ENCODE data around the gene MGP. TPM values are rescaled to one million over a fixed set of nuclear protein-coding genes. Genes with fewer than 3 reads are reported as not detected.

Gene MGP
- total and polyA plus RNA-seq, 2 of the 13 experiments (the other 11 are each of a cell fraction or from before 2014, with no cell fraction given), result not detected

GRCh38 chr12:14874882-14875281, 10.8 kb downstream of the MGP start:
- H3K27me3 ChIP-seq (ENCODE audit: control insufficient read depth in 1 of 2, insufficient read depth in 2 of 2, low read length in 2 of 2), result no peaks in the 10 kb centered on the region
- no peak overlapping the region for H3K4me2 ChIP-seq (ENCODE audit: low read depth, low read length)
- ChIA-PET CTCF (ENCODE audit: low intra/inter-chr PET ratio, low total read pairs) (no interaction called here), POLR2A (no interaction called here)
- H4K20me1 ChIP-seq (ENCODE audit: insufficient read depth, low read length), result no peaks in the 10 kb centered on the region
- H3K79me2 ChIP-seq (ENCODE audit: insufficient read depth, low read length), result no peaks in the 10 kb centered on the region
- ATAC-seq, result no peak
- no peak for FAIRE-seq
- no peaks in the 10 kb centered on the region for H3K4me1 ChIP-seq (ENCODE audit: insufficient read depth, low read length)
- WGBS (ENCODE audit: low lambda C conversion rate), result 17% methylated on average over 3 of the region's 3 CpGs
- H3K27ac ChIP-seq (ENCODE audit: extremely low read length, insufficient read depth, low read length), result no peak overlapping the region
- intact Hi-C loops (cut with micrococcal nuclease; ENCODE audit: unreplicated experiment), result no loop called here
- H3K9me3 ChIP-seq (ENCODE audit: low read length), result no peaks in the 10 kb centered on the region
- no peak for DNase-seq (ENCODE audit: low spot score)
- TF ChIP-seq ADNP (CRISPR knock-in tag; IDR thresholded peaks at IDR 0.05), result no peak
- TF ChIP-seq CTCF (CRISPR knock-in tag; IDR thresholded peaks at IDR 0.05), result no peak
- in situ Hi-C loops (cut with HindIII; ENCODE audit: extremely low pct_ligation_motif_present, low pct_unique_long_range_greater_than_20kb), result no loop called here
- H2AFZ ChIP-seq (ENCODE audit: low read length), result no peak overlapping the region
- H3K9ac ChIP-seq (ENCODE audit: insufficient read depth, low read depth, low read length), result no peak overlapping the region
- H3K4me3 ChIP-seq (replicated peaks in 1 of 3; ENCODE audit: insufficient read depth in 1 of 3, low read depth in 2 of 3, low read length in 3 of 3), result no peak overlapping the region
- H3K36me3 ChIP-seq (replicated peaks in 1 of 2; ENCODE audit: control insufficient read depth in 1 of 2, insufficient read depth in 2 of 2, low read length in 2 of 2), result no peaks in the 10 kb centered on the region
- BruUV-seq (replicated peaks), result no TSS peak

GRCh38 chr12:14873440-14874185, 12.0 kb downstream of the MGP start:
- Histone ChIP-seq H3K27me3 (ENCODE audit: control insufficient read depth in 1 of 2, insufficient read depth in 2 of 2, low read length in 2 of 2) (no peaks in the 10 kb centered on the region), H3K4me2 (ENCODE audit: low read depth, low read length) (no peak overlapping the region), H3K27ac (ENCODE audit: extremely low read length, insufficient read depth, low read length) (no peak overlapping the region), H3K9me3 (ENCODE audit: low read length) (no peaks in the 10 kb centered on the region), H3K4me3 (replicated peaks in 1 of 3; ENCODE audit: insufficient read depth in 1 of 3, low read depth in 2 of 3, low read length in 3 of 3) (no peak overlapping the region), H4K20me1 (ENCODE audit: insufficient read depth, low read length) (no peaks in the 10 kb centered on the region), H2AFZ (ENCODE audit: low read length) (no peak overlapping the region), H3K36me3 (replicated peaks in 1 of 2; ENCODE audit: control insufficient read depth in 1 of 2, insufficient read depth in 2 of 2, low read length in 2 of 2) (no peaks in the 10 kb centered on the region), H3K79me2 (ENCODE audit: insufficient read depth, low read length) (no peaks in the 10 kb centered on the region), H3K4me1 (ENCODE audit: insufficient read depth, low read length) (no peaks in the 10 kb centered on the region), H3K9ac (ENCODE audit: insufficient read depth, low read depth, low read length) (no peak overlapping the region)
- DNase-seq (ENCODE audit: low spot score), result no peak
- no TSS peak for BruUV-seq (replicated peaks)
- no peak for ATAC-seq
- in situ Hi-C loops (cut with HindIII; ENCODE audit: extremely low pct_ligation_motif_present, low pct_unique_long_range_greater_than_20kb) (no loop called here), intact Hi-C loops (cut with micrococcal nuclease; ENCODE audit: unreplicated experiment) (no loop called here)
- WGBS (ENCODE audit: low lambda C conversion rate), result 0% methylated on average over 1 of the region's 1 CpG
- POLR2A ChIA-PET, result no interaction called here
- CTCF ChIA-PET (ENCODE audit: low intra/inter-chr PET ratio, low total read pairs), result no interaction called here
- FAIRE-seq, result no peak
- TF ChIP-seq ZNF703 (CRISPR knock-in tag; IDR thresholded peaks at IDR 0.05; ENCODE audit: borderline replicate concordance), result no peak
- TF ChIP-seq, protein P1, sequence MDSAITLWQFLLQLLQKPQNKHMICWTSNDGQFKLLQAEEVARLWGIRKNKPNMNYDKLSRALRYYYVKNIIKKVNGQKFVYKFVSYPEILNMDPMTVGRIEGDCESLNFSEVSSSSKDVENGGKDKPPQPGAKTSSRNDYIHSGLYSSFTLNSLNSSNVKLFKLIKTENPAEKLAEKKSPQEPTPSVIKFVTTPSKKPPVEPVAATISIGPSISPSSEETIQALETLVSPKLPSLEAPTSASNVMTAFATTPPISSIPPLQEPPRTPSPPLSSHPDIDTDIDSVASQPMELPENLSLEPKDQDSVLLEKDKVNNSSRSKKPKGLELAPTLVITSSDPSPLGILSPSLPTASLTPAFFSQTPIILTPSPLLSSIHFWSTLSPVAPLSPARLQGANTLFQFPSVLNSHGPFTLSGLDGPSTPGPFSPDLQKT (CRISPR knock-in tag; IDR thresholded peaks at IDR 0.05; ENCODE audit: borderline replicate concordance), result no peak
- TF ChIP-seq, protein P2, sequence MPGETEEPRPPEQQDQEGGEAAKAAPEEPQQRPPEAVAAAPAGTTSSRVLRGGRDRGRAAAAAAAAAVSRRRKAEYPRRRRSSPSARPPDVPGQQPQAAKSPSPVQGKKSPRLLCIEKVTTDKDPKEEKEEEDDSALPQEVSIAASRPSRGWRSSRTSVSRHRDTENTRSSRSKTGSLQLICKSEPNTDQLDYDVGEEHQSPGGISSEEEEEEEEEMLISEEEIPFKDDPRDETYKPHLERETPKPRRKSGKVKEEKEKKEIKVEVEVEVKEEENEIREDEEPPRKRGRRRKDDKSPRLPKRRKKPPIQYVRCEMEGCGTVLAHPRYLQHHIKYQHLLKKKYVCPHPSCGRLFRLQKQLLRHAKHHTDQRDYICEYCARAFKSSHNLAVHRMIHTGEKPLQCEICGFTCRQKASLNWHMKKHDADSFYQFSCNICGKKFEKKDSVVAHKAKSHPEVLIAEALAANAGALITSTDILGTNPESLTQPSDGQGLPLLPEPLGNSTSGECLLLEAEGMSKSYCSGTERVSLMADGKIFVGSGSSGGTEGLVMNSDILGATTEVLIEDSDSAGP (CRISPR knock-in tag; IDR thresholded peaks at IDR 0.05; ENCODE audit: borderline replicate concordance), result no peak
- TF ChIP-seq ISX (CRISPR knock-in tag; conservative IDR thresholded peaks at IDR 0.05), result no peak
- TF ChIP-seq CAMTA2 (CRISPR knock-in tag; IDR thresholded peaks at IDR 0.05; ENCODE audit: borderline replicate concordance), result no peak
- TF ChIP-seq YY1 (IDR thresholded peaks at IDR 0.05; ENCODE audit: insufficient read depth, insufficient replicate concordance, low read depth, low read length), result no peak
- no peak for TF ChIP-seq ZNF512B (CRISPR knock-in tag; IDR thresholded peaks at IDR 0.05; ENCODE audit: borderline replicate concordance)
